NT2/D1 (cell line): ENCODE measurements around the gene ME1.
"Not testable (repeated sequence)": the region's sequence is repeated elsewhere in the genome, so short reads cannot be mapped to it uniquely, and the experiment has no call there.

Experiments
- DNase-seq: peaks from one replicate; pipeline ENCODE4 v3.0.0-alpha.2; 2011; ENCODE audit warnings: low read depth, low spot score
- H3K27me3 ChIP-seq: 2 replicates; pipeline ENCODE4 v1.6.0; 2011; ENCODE audit warnings: mild to moderate bottlenecking; ENCODE audit not compliant: insufficient read length, insufficient read depth
- H3K36me3 ChIP-seq: 2 replicates; pipeline ENCODE4 v1.6.1; 2011; ENCODE audit warnings: mild to moderate bottlenecking, low read length, mixed read lengths; ENCODE audit not compliant: insufficient read depth, insufficient read length
- H3K4me1 ChIP-seq: 2 replicates; pipeline ENCODE4 v1.5.1; 2011; ENCODE audit not compliant: insufficient read depth, insufficient read length
- H3K4me3 ChIP-seq: 2 replicates; pipeline ENCODE4 v1.5.1; 2011; ENCODE audit warnings: low read depth; ENCODE audit not compliant: insufficient read length
- H3K9ac ChIP-seq: 2 replicates; pipeline ENCODE4 v1.6.0; 2011; ENCODE audit warnings: low read depth; ENCODE audit not compliant: insufficient read length
- H3K9me3 ChIP-seq: 2 replicates; pipeline ENCODE4 v1.5.1; 2011; ENCODE audit warnings: mild to moderate bottlenecking, low read length; ENCODE audit not compliant: insufficient read depth
- SUZ12 ChIP-seq: IDR thresholded peaks from 2 replicates; pipeline ENCODE4 v1.6.1; 2011; ENCODE audit not compliant: insufficient read length, insufficient read depth; ENCODE audit errors: extremely low read depth
- YY1 ChIP-seq: IDR thresholded peaks from 2 replicates; pipeline ENCODE4 v1.6.1; 2011; ENCODE audit not compliant: insufficient read length, insufficient read depth
- ZNF274 ChIP-seq: IDR thresholded peaks from 2 replicates; pipeline ENCODE4 v1.6.1; 2011; ENCODE audit warnings: mild to moderate bottlenecking, low read depth, low read length

ME1 gene

GRCh38 chr6:83467620-83468036 lies 36.8 kb upstream of the ME1 start:
- Histone ChIP-seq H3K4me1 (no peaks in the 10 kb centered on the region), H3K9me3 (no peaks in the 10 kb centered on the region), H3K4me3 (no peak overlapping the region), H3K36me3 (no peaks in the 10 kb centered on the region), H3K27me3 (no peaks in the 10 kb centered on the region), H3K9ac (no peak overlapping the region)
- no peak for DNase-seq
- TF ChIP-seq YY1 (no peak), ZNF274 (no peak), SUZ12 (no peak)

- Histone ChIP-seq H3K9ac (no peak overlapping the region), H3K4me1 (no peaks in the 10 kb centered on the region), H3K36me3 (no peaks in the 10 kb centered on the region), H3K4me3 (no peak overlapping the region), H3K27me3 (no peaks in the 10 kb centered on the region), H3K9me3 (0 out of 2 replicates have a peak, but pooled peaks cover 4% of the 10 kb centered on the region)
- no peak for DNase-seq
- TF ChIP-seq SUZ12 (no peak), YY1 (no peak), ZNF274 (no peak)
Observed at GRCh38 chr6:83466328-83466727, 35.5 kb upstream of the ME1 start.

DNA sequence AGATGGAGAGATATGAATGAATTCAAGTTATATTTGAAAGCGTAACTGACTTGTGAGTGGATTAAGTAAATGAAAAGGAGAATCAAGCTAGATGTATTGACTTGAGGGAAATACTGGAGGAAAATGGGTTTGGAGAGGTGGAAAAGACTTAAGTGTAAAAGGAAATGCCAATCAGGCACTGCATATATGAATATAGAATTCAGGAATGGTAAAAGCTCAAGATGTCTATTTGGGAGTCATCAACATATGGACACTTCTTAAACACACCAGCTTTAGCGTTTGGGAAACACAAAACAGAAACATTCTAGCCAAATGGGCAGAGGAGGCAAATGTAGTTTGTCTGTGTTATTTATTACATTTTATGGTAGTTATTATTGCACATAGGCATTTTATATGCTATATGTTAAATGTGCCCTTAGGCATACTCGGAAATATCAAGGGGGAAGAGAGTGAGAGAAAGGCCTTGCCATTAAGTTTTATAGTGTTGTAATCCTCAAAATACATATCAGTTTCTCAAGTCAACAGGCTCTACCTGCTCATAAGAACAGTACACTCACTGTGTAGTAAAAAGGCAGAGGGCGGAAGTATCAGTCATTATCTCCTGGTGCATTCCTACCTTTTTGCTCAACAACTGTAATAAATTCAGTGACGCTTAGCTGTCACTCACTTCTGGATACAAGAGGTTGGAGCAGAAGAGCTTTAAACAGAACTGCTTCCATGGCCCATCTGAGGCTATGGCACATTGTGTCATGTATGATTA lies 33.7 kb upstream of the ME1 start:
- Histone ChIP-seq H3K36me3 (no peaks in the 10 kb centered on the region), H3K27me3 (no peaks in the 10 kb centered on the region), H3K4me3 (no peak overlapping the region), H3K9ac (no peak overlapping the region), H3K4me1 (no peaks in the 10 kb centered on the region), H3K9me3 (peaks cover 12% of the 10 kb centered on the region; the same call in 1 of the 2 replicates)
- TF ChIP-seq SUZ12 (no peak), ZNF274 (no peak), YY1 (no peak)
- DNase-seq = no peak

GRCh38 chr6:83463886-83464285 lies 33.0 kb upstream of the ME1 start:
- H3K9ac ChIP-seq = no peak overlapping the region

GRCh38 chr6:83462524-83462923 lies 31.7 kb upstream of the ME1 start:
- Histone ChIP-seq H3K27me3 (no peaks in the 10 kb centered on the region), H3K9me3 (peaks cover 12% of the 10 kb centered on the region; the same call in 1 of the 2 replicates), H3K4me3 (no peak overlapping the region), H3K9ac (no peak overlapping the region), H3K36me3 (no peaks in the 10 kb centered on the region), H3K4me1 (no peaks in the 10 kb centered on the region)
- DNase-seq = peak; percentile 8
- no peak for TF ChIP-seq ZNF274
- no peak for TF ChIP-seq YY1
- TF ChIP-seq SUZ12 = no peak

More at GRCh38 chr6:83463886-83464285, 33.0 kb upstream of the ME1 start:
- peaks cover 12% of the 10 kb centered on the region; the same call in 1 of the 2 replicates for H3K9me3 ChIP-seq
- DNase-seq = no peak
- no peak for TF ChIP-seq SUZ12
- TF ChIP-seq ZNF274 = no peak
- TF ChIP-seq YY1 = no peak
- no peak overlapping the region for H3K4me3 ChIP-seq
- H3K4me1 ChIP-seq = no peaks in the 10 kb centered on the region
- no peaks in the 10 kb centered on the region for H3K36me3 ChIP-seq
- H3K27me3 ChIP-seq = no peaks in the 10 kb centered on the region

GRCh38 chr6:83461438-83461837 lies 30.6 kb upstream of the ME1 start:
- no peaks in the 10 kb centered on the region for H3K27me3 ChIP-seq
- peaks cover 12% of the 10 kb centered on the region; the same call in 1 of the 2 replicates for H3K9me3 ChIP-seq
- H3K4me1 ChIP-seq = no peaks in the 10 kb centered on the region
- no peak overlapping the region for H3K9ac ChIP-seq
- no peak overlapping the region for H3K4me3 ChIP-seq
- no peak for DNase-seq
- TF ChIP-seq YY1 (no peak), ZNF274 (no peak), SUZ12 (no peak)
- H3K36me3 ChIP-seq = no peaks in the 10 kb centered on the region

DNA sequence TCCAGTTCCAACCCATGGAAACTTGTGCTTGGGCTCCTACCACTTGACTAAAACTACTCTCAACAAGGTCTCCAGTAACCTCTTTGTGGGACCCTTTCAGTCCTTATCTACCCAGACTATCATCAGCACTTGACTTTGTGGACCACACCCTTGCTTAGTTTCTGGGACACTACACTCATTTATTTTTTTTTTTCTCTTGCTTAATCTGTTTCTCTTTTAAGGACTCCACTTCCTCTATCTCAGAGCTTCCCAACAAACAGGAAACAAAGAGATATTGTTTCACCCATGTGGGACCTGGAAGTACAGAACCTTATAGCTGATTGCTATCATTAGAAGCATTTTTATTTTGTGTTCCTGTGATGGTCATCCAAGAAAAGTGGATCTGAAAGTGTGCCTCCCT lies 28.8 kb upstream of the ME1 start:
- DNase-seq = no peak
- peaks cover 12% of the 10 kb centered on the region; the same call in 1 of the 2 replicates for H3K9me3 ChIP-seq
- H3K36me3 ChIP-seq = no peaks in the 10 kb centered on the region
- H3K4me3 ChIP-seq = no peak overlapping the region
- TF ChIP-seq ZNF274 = no peak
- no peak for TF ChIP-seq YY1
- no peak for TF ChIP-seq SUZ12
- H3K27me3 ChIP-seq = no peaks in the 10 kb centered on the region
- H3K4me1 ChIP-seq = no peaks in the 10 kb centered on the region
- H3K9ac ChIP-seq = no peak overlapping the region

GRCh38 chr6:83450015-83450414 lies 19.2 kb upstream of the ME1 start:
- H3K27me3 ChIP-seq, H3K36me3 ChIP-seq, H3K4me1 ChIP-seq, H3K9me3 ChIP-seq, DNase-seq, H3K9ac ChIP-seq, H3K4me3 ChIP-seq: not testable (repeated sequence)

DNA sequence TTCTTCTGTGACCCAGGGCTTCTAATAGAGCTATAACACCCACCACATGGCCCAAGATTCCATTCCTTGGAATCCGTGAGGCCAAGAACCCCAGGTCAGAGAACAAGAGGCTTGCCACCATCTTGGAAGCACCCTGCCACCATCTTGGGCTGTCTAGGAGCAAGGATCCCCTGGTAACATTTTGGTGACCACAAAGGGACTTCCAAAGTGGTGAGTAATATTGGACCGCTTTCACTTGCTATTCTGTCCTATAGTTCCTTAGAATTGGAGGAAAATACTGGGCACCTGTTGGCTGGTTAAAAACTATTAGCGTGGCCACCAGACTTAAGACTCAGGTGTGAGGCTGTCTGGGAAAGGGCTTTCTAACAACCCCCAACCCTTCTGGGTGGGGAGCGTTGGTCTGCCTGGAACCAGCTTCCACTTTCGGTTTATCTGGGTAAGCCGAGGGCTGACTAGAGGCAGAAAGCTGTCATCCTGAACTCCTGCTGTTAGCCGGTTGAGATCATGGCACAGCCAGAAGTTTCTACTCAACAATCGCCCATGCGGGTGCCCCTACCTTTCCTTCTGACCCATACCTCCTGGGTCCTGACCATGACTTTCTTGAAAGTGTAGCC lies 13.3 kb upstream of the ME1 start:
- H3K4me1 ChIP-seq, H3K36me3 ChIP-seq, H3K9ac ChIP-seq, DNase-seq, H3K27me3 ChIP-seq, H3K4me3 ChIP-seq, H3K9me3 ChIP-seq: not testable (repeated sequence)
